ENCODE data around the gene RAB11A. TPM values are rescaled to one million over a fixed set of nuclear protein-coding genes. Genes with fewer than 3 reads are reported as not detected.
A peak's percentile ranks its signal among the peaks of the same experiment; 100 is the strongest.

RAB11A gene
- total RNA-seq, 1 donor from 2014 or later: 247 TPM

GRCh38 chr15:65856821-65857455, 12.4 kb upstream of the RAB11A start:
- Mint-ChIP-seq H3K36me3 (ENCODE audit: low read depth, unreplicated experiment) (no peaks in the 10 kb centered on the region), H3K9me3 (ENCODE audit: unreplicated experiment) (no peaks in the 10 kb centered on the region), H3K27ac (ENCODE audit: unreplicated experiment) (no peak overlapping the region), H3K4me3 (ENCODE audit: unreplicated experiment) (no peak overlapping the region), H3K27me3 (ENCODE audit: low read depth, unreplicated experiment) (peaks cover 2% of the 10 kb centered on the region), H3K4me1 (ENCODE audit: low read depth, unreplicated experiment) (peaks cover 2% of the 10 kb centered on the region)
- H2AFZ ChIP-seq (ENCODE audit: low read depth, low read length): no peak overlapping the region
- DNase-seq (ENCODE audit: low read depth) (peak; percentile 23), FAIRE-seq (no peak)
- H3K79me2 ChIP-seq (ENCODE audit: insufficient read depth, low read length): no peaks in the 10 kb centered on the region
- H3K4me3 ChIP-seq (ENCODE audit: insufficient read depth, low read depth, low read length): no peak overlapping the region
- peaks cover 7% of the 10 kb centered on the region for H3K27me3 ChIP-seq (ENCODE audit: insufficient read depth, low read length)
- TF ChIP-seq CTCF (IDR thresholded peaks at IDR 0.05; ENCODE audit: insufficient read depth, low read depth, low read length): peak; percentile 87
- TF ChIP-seq EZH2 (IDR thresholded peaks at IDR 0.05; ENCODE audit: insufficient read depth, low read length): no peak
- no peaks in the 10 kb centered on the region for H4K20me1 ChIP-seq (ENCODE audit: insufficient read depth, low read length)
- no peaks in the 10 kb centered on the region for H3K36me3 ChIP-seq (ENCODE audit: insufficient read depth, low read length)
- no peak overlapping the region for H3K27ac ChIP-seq (ENCODE audit: low read depth, low read length)
- no peaks in the 10 kb centered on the region for H3K4me1 ChIP-seq (ENCODE audit: insufficient read depth, low read length)
- no peaks in the 10 kb centered on the region for H3K9me3 ChIP-seq (ENCODE audit: insufficient read depth, low read depth, low read length)
- H3K4me2 ChIP-seq (ENCODE audit: low read length): no peak overlapping the region
- H3K9ac ChIP-seq (ENCODE audit: low read length): no peak overlapping the region

DNA sequence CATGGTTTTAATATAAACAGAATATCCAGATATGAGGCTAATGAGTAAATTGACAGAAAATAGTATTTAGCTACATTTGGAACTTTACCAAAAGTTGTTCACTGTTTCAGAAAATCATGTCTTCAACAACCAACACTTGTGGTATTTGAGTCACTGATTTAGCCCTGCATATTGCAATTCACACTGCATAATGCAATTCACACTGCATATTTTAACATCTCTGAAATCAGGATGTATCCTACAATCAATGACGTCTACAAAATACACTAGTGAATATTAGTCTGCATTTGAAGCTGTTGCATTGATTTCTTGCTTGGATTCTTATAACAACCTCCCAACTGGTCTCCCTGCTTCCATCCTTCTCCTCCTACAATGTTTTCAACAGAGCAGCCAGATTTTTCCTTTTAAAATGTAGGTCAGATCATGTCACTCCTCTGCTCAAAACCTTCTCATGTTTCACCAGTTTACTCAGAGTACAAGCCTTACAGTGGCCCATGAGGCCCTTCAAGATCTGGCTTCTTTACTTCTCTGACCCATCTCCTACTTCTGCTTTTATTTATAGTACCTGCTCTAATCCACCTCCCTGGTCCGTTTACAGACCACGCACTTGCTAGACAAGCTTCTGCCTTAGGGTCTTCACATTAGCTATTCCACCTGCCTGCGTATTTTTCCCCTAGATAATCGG, 11.4 kb upstream of the RAB11A start:
- H4K20me1 ChIP-seq (ENCODE audit: insufficient read depth, low read length): no peaks in the 10 kb centered on the region
- TF ChIP-seq CTCF (IDR thresholded peaks at IDR 0.05; ENCODE audit: insufficient read depth, low read depth, low read length): no peak
- TF ChIP-seq EZH2 (IDR thresholded peaks at IDR 0.05; ENCODE audit: insufficient read depth, low read length): no peak
- Mint-ChIP-seq H3K4me1 (ENCODE audit: low read depth, unreplicated experiment) (peaks cover 2% of the 10 kb centered on the region), H3K9me3 (ENCODE audit: unreplicated experiment) (no peaks in the 10 kb centered on the region), H3K36me3 (ENCODE audit: low read depth, unreplicated experiment) (no peaks in the 10 kb centered on the region), H3K27ac (ENCODE audit: unreplicated experiment) (no peak overlapping the region), H3K27me3 (ENCODE audit: low read depth, unreplicated experiment) (peaks cover 2% of the 10 kb centered on the region), H3K4me3 (ENCODE audit: unreplicated experiment) (no peak overlapping the region)
- H3K9me3 ChIP-seq (ENCODE audit: insufficient read depth, low read depth, low read length): no peaks in the 10 kb centered on the region
- no peaks in the 10 kb centered on the region for H3K79me2 ChIP-seq (ENCODE audit: insufficient read depth, low read length)
- no peak overlapping the region for H3K4me2 ChIP-seq (ENCODE audit: low read length)
- no peaks in the 10 kb centered on the region for H3K36me3 ChIP-seq (ENCODE audit: insufficient read depth, low read length)
- no peak overlapping the region for H3K27ac ChIP-seq (ENCODE audit: low read depth, low read length)
- H3K4me3 ChIP-seq (ENCODE audit: insufficient read depth, low read depth, low read length): no peak overlapping the region
- H3K27me3 ChIP-seq (ENCODE audit: insufficient read depth, low read length): peaks cover 7% of the 10 kb centered on the region
- no peak overlapping the region for H2AFZ ChIP-seq (ENCODE audit: low read depth, low read length)
- no peak for FAIRE-seq
- no peaks in the 10 kb centered on the region for H3K4me1 ChIP-seq (ENCODE audit: insufficient read depth, low read length)
- H3K9ac ChIP-seq (ENCODE audit: low read length): no peak overlapping the region
- no peak for DNase-seq (ENCODE audit: low read depth)

DNA sequence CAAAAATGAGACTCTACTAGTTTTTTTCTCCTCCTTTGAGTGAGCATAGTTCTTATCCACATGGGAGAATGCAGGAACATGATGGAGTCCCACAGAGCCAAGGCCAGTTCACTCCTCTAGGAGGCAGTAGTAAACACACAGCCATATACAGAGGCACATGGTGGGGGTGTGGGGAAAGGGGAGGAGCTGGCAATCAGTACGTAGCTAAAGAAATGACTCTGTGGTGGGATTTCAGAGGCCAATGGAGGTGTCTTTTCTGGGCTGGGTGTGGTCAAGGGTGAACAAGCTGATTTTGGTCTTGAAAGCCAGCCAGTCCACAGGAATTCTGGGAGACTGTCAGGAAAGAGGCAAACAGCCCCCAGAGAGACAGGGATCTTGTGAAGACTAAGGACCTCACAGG, 6.6 kb upstream of the RAB11A start:
- TF ChIP-seq CTCF (IDR thresholded peaks at IDR 0.05; ENCODE audit: insufficient read depth, low read depth, low read length): peak; percentile 48
- TF ChIP-seq EZH2 (IDR thresholded peaks at IDR 0.05; ENCODE audit: insufficient read depth, low read length): no peak
- DNase-seq (ENCODE audit: low read depth) (peak; percentile 66), FAIRE-seq (no peak)
- no peaks in the 10 kb centered on the region for H3K9me3 Mint-ChIP-seq (ENCODE audit: unreplicated experiment)
- H3K27ac ChIP-seq (ENCODE audit: low read depth, low read length): no peak overlapping the region
- H3K27ac Mint-ChIP-seq (ENCODE audit: unreplicated experiment): no peak overlapping the region
- H3K27me3 ChIP-seq (ENCODE audit: insufficient read depth, low read length): peaks cover 7% of the 10 kb centered on the region
- no peaks in the 10 kb centered on the region for H3K36me3 Mint-ChIP-seq (ENCODE audit: low read depth, unreplicated experiment)
- H3K27me3 Mint-ChIP-seq (ENCODE audit: low read depth, unreplicated experiment): peaks cover 2% of the 10 kb centered on the region
- H3K4me1 ChIP-seq (ENCODE audit: insufficient read depth, low read length): no peaks in the 10 kb centered on the region
- H3K4me3 Mint-ChIP-seq (ENCODE audit: unreplicated experiment): no peak overlapping the region
- H3K79me2 ChIP-seq (ENCODE audit: insufficient read depth, low read length): no peaks in the 10 kb centered on the region
- H3K4me2 ChIP-seq (ENCODE audit: low read length): no peak overlapping the region
- H3K9me3 ChIP-seq (ENCODE audit: insufficient read depth, low read depth, low read length): no peaks in the 10 kb centered on the region
- H3K4me1 Mint-ChIP-seq (ENCODE audit: low read depth, unreplicated experiment): peaks cover 2% of the 10 kb centered on the region
- peak overlapping the region; percentile 25 for H2AFZ ChIP-seq (ENCODE audit: low read depth, low read length)
- H3K36me3 ChIP-seq (ENCODE audit: insufficient read depth, low read length): no peaks in the 10 kb centered on the region
- no peak overlapping the region for H3K9ac ChIP-seq (ENCODE audit: low read length)
- no peaks in the 10 kb centered on the region for H4K20me1 ChIP-seq (ENCODE audit: insufficient read depth, low read length)
- no peak overlapping the region for H3K4me3 ChIP-seq (ENCODE audit: insufficient read depth, low read depth, low read length)

Measured in astrocyte (in vitro differentiated cells and primary cell).